GM19372 (cell line): ENCODE results near the gene GJD4.

Experiments used
- ATAC-seq: cut with Tn5 transposase; IDR thresholded peaks from one replicate; pipeline ENCODE4 v1.9.1; 2021; ENCODE audit warnings: mild to moderate bottlenecking, low read depth, moderate library complexity; ENCODE audit not compliant: unreplicated experiment

Gene GJD4

DNA sequence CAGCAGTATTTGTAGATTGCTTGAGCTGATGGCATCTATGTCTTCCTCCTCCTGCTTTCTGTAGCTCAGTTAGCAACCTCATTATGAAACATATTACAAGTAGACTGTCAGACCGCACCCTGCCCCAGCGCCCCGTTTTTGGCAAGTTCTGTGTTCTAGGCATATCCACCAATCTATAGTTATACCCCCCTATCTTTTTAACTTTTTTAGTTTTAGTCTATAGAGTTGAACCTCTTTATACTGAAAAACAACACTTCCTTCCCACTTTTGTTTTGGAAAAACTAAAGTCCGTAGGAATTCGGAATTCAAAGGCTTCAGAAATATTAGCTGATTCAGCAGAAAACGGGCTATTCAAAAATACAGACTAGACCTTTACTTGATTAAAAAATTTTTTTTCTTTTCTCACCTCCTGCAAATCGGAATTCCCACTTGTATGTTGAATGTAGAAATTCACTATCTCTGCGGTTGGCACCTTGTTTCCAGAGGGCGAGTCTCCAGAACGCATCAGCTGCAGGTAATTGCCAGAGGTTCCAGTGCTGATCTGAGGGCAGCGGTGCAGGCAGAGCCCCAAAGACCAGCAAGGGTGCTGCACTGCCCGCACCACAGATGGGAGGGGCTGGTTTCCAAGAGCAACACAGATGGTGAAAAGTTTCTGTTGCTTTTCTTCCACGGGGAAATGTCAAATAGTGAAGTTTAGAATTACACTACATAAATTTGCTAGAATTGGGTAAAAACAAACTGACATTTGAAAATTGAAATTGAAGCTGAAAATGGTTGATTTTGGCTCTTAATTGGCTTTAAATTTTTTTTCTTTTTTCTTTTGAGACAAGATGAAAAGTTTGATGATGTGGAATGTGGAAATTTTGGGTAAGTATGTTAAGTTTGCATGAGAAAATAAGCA, 39.2 kb downstream of the GJD4 start:
- ATAC-seq, result no peak

- no peak for ATAC-seq
These were observed 45.8 kb downstream of the GJD4 start for GRCh38 chr10:35650894-35651293.

DNA sequence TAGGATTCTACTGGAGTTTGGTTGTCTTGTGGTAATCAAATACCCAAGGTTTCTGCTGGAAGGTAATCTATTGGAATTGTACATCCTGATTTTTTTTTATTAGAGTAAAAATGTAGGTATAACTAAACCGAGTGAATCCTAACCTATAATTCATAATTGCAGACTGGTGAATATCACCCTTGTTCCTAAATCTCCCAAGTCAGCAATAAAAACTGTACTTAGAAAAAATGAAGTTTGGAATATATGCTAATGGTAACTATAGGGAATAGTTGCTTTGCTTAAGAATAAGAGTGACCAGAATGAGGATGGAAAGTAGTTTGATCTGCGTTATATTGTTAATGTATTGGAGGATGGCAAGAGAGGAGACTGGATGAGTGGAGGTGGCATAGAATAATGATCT, 47.7 kb downstream of the GJD4 start:
- no peak for ATAC-seq

DNA sequence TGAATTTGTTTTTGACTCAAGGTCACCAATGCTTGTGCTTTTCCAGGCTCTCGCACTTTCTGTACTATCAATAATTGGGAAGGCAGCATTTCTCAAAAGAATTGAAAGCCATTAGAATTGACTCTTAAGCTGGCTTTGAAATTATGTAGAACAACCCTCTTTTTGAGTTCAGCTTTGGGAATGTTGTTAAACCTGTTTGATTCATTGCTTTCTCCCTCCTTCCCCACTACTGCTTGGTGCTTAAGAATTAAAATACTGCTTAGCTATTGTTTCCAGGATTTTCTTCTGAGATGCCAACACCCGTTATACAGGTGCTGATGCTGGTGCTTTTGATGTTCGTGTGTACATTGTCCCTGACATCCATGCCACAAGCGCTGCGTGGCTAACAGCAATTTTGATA, 52.5 kb downstream of the GJD4 start:
- ATAC-seq, result no peak
